A549 (cell line): ENCODE results near the gene PLEKHD1. TPM values are rescaled to one million over a fixed set of nuclear protein-coding genes. Genes with fewer than 3 reads are reported as not detected.
A peak's percentile ranks its signal among the peaks of the same experiment; 100 is the strongest.

Source experiments
- ATAC-seq, 2 experiments: fragments of 200-7000 bp in 1 of 2; fragments of >200 bp in 1 of 2; cut with Nextera tagmentation in 1 of 2; cut with Tn5 transposase in 1 of 2; 3 replicates each; pipeline versions ENCODE4 v1.8.0 to v1.9.1; 2018 to 2020; ENCODE audit warnings: mild to moderate bottlenecking in 1 of 2, moderate library complexity in 1 of 2
- CTCF ChIA-PET: fragments of 300-600 bp; sonication (Branson Sonifier 250); formaldehyde crosslinking; extraction: SDS; loops from one replicate; lab custom pipeline; 2021; ENCODE audit warnings: antibody characterized with exemption, inconsistent platforms; lab: Yijun Ruan, JAX
- POLR2A ChIA-PET: fragments of 350-600 bp; formaldehyde crosslinking; extraction: SDS; loops from one replicate; lab custom pipeline; 2021; ENCODE audit warnings: antibody characterized with exemption, inconsistent platforms; lab: Yijun Ruan, JAX
- DNase-seq, 2 experiments: peaks; one replicate each; pipeline versions ENCODE4 v3.0.0 to v3.0.0-alpha.2; 2011 to 2016; ENCODE audit warnings: low read depth in 1 of 2, low spot score in 1 of 2
- FAIRE-seq: peaks from 2 replicates; lab custom pipeline; 2011; peaks lifted over from hg19 to GRCh38; lab: Jason Lieb, UNC
- H3K27ac ChIP-seq, 2 experiments: fragments of >200 bp; sonication (Bioruptor Twin); formaldehyde crosslinking; 3 replicates each; pipeline ENCODE4 v1.5.1; 2016 to 2017
- H3K4me1 ChIP-seq: fragments of >200 bp; sonication (Bioruptor Twin); formaldehyde crosslinking; 3 replicates; pipeline ENCODE4 v1.6.1; 2016
- H3K4me2 ChIP-seq: fragments of >200 bp; sonication (Bioruptor Twin); formaldehyde crosslinking; 3 replicates; pipeline ENCODE4 v1.6.1; 2016
- H3K4me3 ChIP-seq: fragments of >200 bp; sonication (Bioruptor Twin); formaldehyde crosslinking; 3 replicates; pipeline ENCODE4 v1.5.1; 2016
- H3K9me3 ChIP-seq: fragments of >200 bp; sonication (Bioruptor Twin); formaldehyde crosslinking; 3 replicates; pipeline ENCODE4 v1.6.1; 2016
- ATOH8 ChIP-seq: fragments of 250-450 bp; sonication (Bioruptor Pico); IDR thresholded peaks from 2 replicates; pipeline ENCODE4 v1.5.0; 2020; ENCODE audit warnings: low read depth, mild to moderate bottlenecking, moderate library complexity
- BCL3 ChIP-seq: fragments of >200 bp; sonication (Bioruptor Twin); formaldehyde crosslinking; IDR thresholded peaks from 3 replicates; pipeline ENCODE4 v1.6.1; 2016
- CHD4 ChIP-seq: fragments of 200-600 bp; sonication (generic); IDR thresholded peaks from 2 replicates; pipeline ENCODE4 v1.6.1; 2016; ENCODE audit warnings: antibody characterized with exemption, mild to moderate bottlenecking, borderline replicate concordance
- CTCF ChIP-seq: fragments of >200 bp; sonication (Bioruptor Twin); formaldehyde crosslinking; IDR thresholded peaks from 3 replicates; pipeline ENCODE4 v1.5.1; 2016
- EHF ChIP-seq: fragments of 250-450 bp; sonication (Bioruptor Pico); IDR thresholded peaks from 2 replicates; pipeline ENCODE4 v1.5.0; 2020; ENCODE audit warnings: mild to moderate bottlenecking
- EP300 ChIP-seq, 2 experiments: fragments of >200 bp; sonication (Bioruptor Twin); formaldehyde crosslinking; IDR thresholded peaks; 2 replicates in 1 of 2; 3 replicates in 1 of 2; pipeline ENCODE4 v1.6.1; 2016 to 2017
- FOSB ChIP-seq: fragments of 250-450 bp; sonication (Bioruptor Pico); IDR thresholded peaks from 2 replicates; pipeline ENCODE4 v1.5.0; 2020; ENCODE audit warnings: mild to moderate bottlenecking, moderate library complexity
- KDM5A ChIP-seq: fragments of 200-600 bp; sonication (generic); IDR thresholded peaks from 2 replicates; pipeline ENCODE4 v1.6.1; 2016; ENCODE audit warnings: antibody characterized with exemption, mild to moderate bottlenecking
- POLR2A ChIP-seq: IDR thresholded peaks from 2 replicates; pipeline ENCODE4 v1.6.1; 2012; ENCODE audit warnings: mild to moderate bottlenecking, low read length
- RARB ChIP-seq: fragments of 250-450 bp; sonication (Bioruptor Pico); IDR thresholded peaks from 2 replicates; pipeline ENCODE4 v1.8.0; 2021; ENCODE audit warnings: mild to moderate bottlenecking, moderate library complexity
- RCOR1 ChIP-seq: fragments of 150-350 bp; IDR thresholded peaks from 2 replicates; pipeline ENCODE4 v1.6.1; 2014; ENCODE audit warnings: antibody characterized with exemption, low read length, low read depth
- REST ChIP-seq: fragments of 200-600 bp; sonication (generic); IDR thresholded peaks from 2 replicates; pipeline ENCODE4 v1.6.1; 2016; ENCODE audit warnings: antibody characterized with exemption, mild to moderate bottlenecking, moderate library complexity
- RFX5 ChIP-seq: fragments of 450-650 bp; IDR thresholded peaks from 2 replicates; pipeline ENCODE4 v1.7.1; 2014; ENCODE audit warnings: antibody characterized with exemption, mild to moderate bottlenecking, moderate library complexity
- SMC3 ChIP-seq: fragments of >200 bp; sonication (Bioruptor Twin); formaldehyde crosslinking; IDR thresholded peaks from 3 replicates; pipeline ENCODE4 v1.6.1; 2018; ENCODE audit warnings: inconsistent platforms
- ZNF302 ChIP-seq: fragments of 250-450 bp; sonication (Bioruptor Pico); IDR thresholded peaks from 2 replicates; pipeline ENCODE4 v1.9.0; 2021; ENCODE audit warnings: inconsistent platforms, mild to moderate bottlenecking, moderate library complexity
- WGBS: methylation state at CpG from one replicate; pipeline ENCODE4 v1.1.6; 2017; ENCODE audit errors: missing lambda C conversion rate; 5-methylcytosine and 5-hydroxymethylcytosine counted together
- polyA plus RNA-seq, 4 experiments: library from polyadenylated mRNA; depleted of rRNA in 3 of 4; stranded (reverse); fragments of >200 nt; fragmentation: RNase III in 1 of 4; extraction: RNeasy Plus Mini Kit Qiagen cat#74134 plus additional on column Dnase treatment in 1 of 4; gene quantifications; 2 replicates in 3 of 4; 3 replicates in 1 of 4; pipeline ENCODE4 v1.2.3, GENCODE V29; 2011 to 2017

The PLEKHD1 gene
- polyA plus RNA-seq, 2 of the 4 experiments (the other 2 are of a cell fraction) = 0.01 to 0.04 TPM

- CTCF ChIA-PET = interaction anchor here (0.7 to 4.2 kb wide), 3 partner anchors 19 to 1707 kb away, joined by 3 to 18 read pairs (median 3); no protein-coding TSS in a partner anchor
- ATAC-seq = peak; percentile 41 to 62; a peak in 5 of 6 replicates
- H3K4me1 ChIP-seq = 0 out of 3 replicates have a peak, but pooled peaks cover 4% of the 10 kb centered on the region
- no peak for TF ChIP-seq FOSB (CRISPR knock-in tag)
- no peak for TF ChIP-seq KDM5A
- TF ChIP-seq REST = no peak
- TF ChIP-seq RFX5 = no peak
- no peak for TF ChIP-seq ATOH8 (CRISPR knock-in tag)
- no peak for TF ChIP-seq SMC3
- TF ChIP-seq ZNF302 (CRISPR knock-in tag) = no peak
- TF ChIP-seq RCOR1 = no peak
- no peak for TF ChIP-seq CHD4
- no peak for TF ChIP-seq BCL3
- TF ChIP-seq, all 56 proteins: peak for 0
- DNase-seq = peak; percentile 16 to 33
- no peak for FAIRE-seq
- POLR2A ChIA-PET = interaction anchor here (0.5 kb wide), 1 partner anchor 232 kb away, joined by 4 read pairs; no protein-coding TSS in a partner anchor
- WGBS = 36% methylated on average over 20 of the region's 54 CpGs
- peak overlapping the region; percentile 55 for H3K4me3 ChIP-seq
- H3K4me2 ChIP-seq = peak overlapping the region; percentile 99
- H3K27ac ChIP-seq = peak overlapping the region in 1 of 2 experiments; percentile 30; a peak in 2 of 6 replicates
- no peaks in the 10 kb centered on the region for H3K9me3 ChIP-seq
Measured at GRCh38 chr14:69483765-69484443, 624 bp upstream of the PLEKHD1 start.

GRCh38 chr14:69485315-69485660 lies 760 bp downstream of the PLEKHD1 start:
- CTCF ChIA-PET = interaction anchor here (0.5 to 5.7 kb wide), 3 partner anchors 10 to 489 kb away, joined by 4 to 23 read pairs (median 18); no protein-coding TSS in a partner anchor
- H3K4me3 ChIP-seq = no peak overlapping the region; the same call in 1 of the 3 replicates
- DNase-seq (no peak), FAIRE-seq (no peak), ATAC-seq (no peak)
- 84% methylated on average over 9 of the region's 11 CpGs for WGBS
- H3K27ac ChIP-seq = no peak overlapping the region
- peak overlapping the region; percentile 99; the same call in 2 of the 3 replicates for H3K4me2 ChIP-seq
- 0 out of 3 replicates have a peak, but pooled peaks cover 4% of the 10 kb centered on the region for H3K4me1 ChIP-seq
- TF ChIP-seq CTCF (no peak), RFX5 (no peak), RARB (CRISPR knock-in tag) (no peak), EP300 (IDR thresholded peaks at IDR 0.05) (no peak), POLR2A (no peak), EHF (CRISPR knock-in tag) (no peak), BCL3 (no peak)
- TF ChIP-seq, all 56 proteins: peak for 0
- no peaks in the 10 kb centered on the region for H3K9me3 ChIP-seq
- POLR2A ChIA-PET = no interaction called here
